Activated T-helper 1 cell treated with anti-CD3 and anti-CD28 coated beads, Interleukin-12 subunit alpha, Interleukin-12 subunit beta, Interleukin-2, Interleukin-4 antibody, amounts not matched to agents 30 ng/mL and 10 ng/mL and 1 ng/mL, durations not matched to agents 14 hours and 24 hours and 36 hours (primary cell): ENCODE results near the gene POLR2H. TPM values are rescaled to one million over a fixed set of nuclear protein-coding genes. Genes with fewer than 3 reads are reported as not detected.
A peak's percentile ranks its signal among the peaks of the same experiment; 100 is the strongest.

Experiments used
- DNase-seq: peaks from one replicate; pipeline ENCODE4 v3.0.0; 2021; ENCODE audit warnings: low spot score
- H3K27ac Mint-ChIP-seq: one replicate; pipeline ENCODE4 v1.8.0; 2021; ENCODE audit warnings: mild to moderate bottlenecking, mixed read lengths
- H3K27me3 Mint-ChIP-seq: one replicate; pipeline ENCODE4 v1.8.0; 2022; ENCODE audit warnings: mild to moderate bottlenecking, moderate library complexity, mixed read lengths; ENCODE audit not compliant: insufficient read depth
- H3K36me3 Mint-ChIP-seq: one replicate; pipeline ENCODE4 v1.8.0; 2021; ENCODE audit warnings: low read depth, mixed read lengths
- H3K4me1 Mint-ChIP-seq: one replicate; pipeline ENCODE4 v1.8.0; 2021; ENCODE audit warnings: low read depth, mixed read lengths
- H3K4me3 Mint-ChIP-seq: one replicate; pipeline ENCODE4 v1.8.0; 2021; ENCODE audit warnings: mild to moderate bottlenecking, moderate library complexity, mixed read lengths
- H3K9me3 Mint-ChIP-seq: one replicate; pipeline ENCODE4 v1.8.0; 2021; ENCODE audit warnings: mixed read lengths
- intact Hi-C: fragments of 100-400 bp; cut with micrococcal nuclease; formaldehyde crosslinking; loops from one replicate; pipeline ENCODE4 v1.15.1; 2024
- total RNA-seq: library from RNA; stranded (reverse); gene quantifications from 2 replicates; pipeline ENCODE4 v1.2.3, GENCODE V29; 2022

POLR2H gene
- total RNA-seq, 1 donor from 2014 or later, result 145 TPM

- no peak overlapping the region for H3K27ac Mint-ChIP-seq
- peaks cover 7% of the 10 kb centered on the region for H3K4me1 Mint-ChIP-seq
- H3K36me3 Mint-ChIP-seq, result peaks cover 19% of the 10 kb centered on the region
- H3K27me3 Mint-ChIP-seq, result peaks cover 33% of the 10 kb centered on the region
- intact Hi-C loops, result no loop called here
- H3K9me3 Mint-ChIP-seq, result no peaks in the 10 kb centered on the region
- no peak for DNase-seq
- H3K4me3 Mint-ChIP-seq, result no peak overlapping the region
These were observed 11.4 kb downstream of the POLR2H start for GRCh38 chr3:184372911-184373310.

GRCh38 chr3:184373422-184373821 lies 11.9 kb downstream of the POLR2H start:
- no peak for DNase-seq
- intact Hi-C loops, result no loop called here
- peaks cover 5% of the 10 kb centered on the region for H3K4me1 Mint-ChIP-seq
- H3K27me3 Mint-ChIP-seq, result peaks cover 38% of the 10 kb centered on the region
- peaks cover 15% of the 10 kb centered on the region for H3K36me3 Mint-ChIP-seq
- H3K27ac Mint-ChIP-seq, result no peak overlapping the region
- H3K9me3 Mint-ChIP-seq, result no peaks in the 10 kb centered on the region
- H3K4me3 Mint-ChIP-seq, result no peak overlapping the region

DNA sequence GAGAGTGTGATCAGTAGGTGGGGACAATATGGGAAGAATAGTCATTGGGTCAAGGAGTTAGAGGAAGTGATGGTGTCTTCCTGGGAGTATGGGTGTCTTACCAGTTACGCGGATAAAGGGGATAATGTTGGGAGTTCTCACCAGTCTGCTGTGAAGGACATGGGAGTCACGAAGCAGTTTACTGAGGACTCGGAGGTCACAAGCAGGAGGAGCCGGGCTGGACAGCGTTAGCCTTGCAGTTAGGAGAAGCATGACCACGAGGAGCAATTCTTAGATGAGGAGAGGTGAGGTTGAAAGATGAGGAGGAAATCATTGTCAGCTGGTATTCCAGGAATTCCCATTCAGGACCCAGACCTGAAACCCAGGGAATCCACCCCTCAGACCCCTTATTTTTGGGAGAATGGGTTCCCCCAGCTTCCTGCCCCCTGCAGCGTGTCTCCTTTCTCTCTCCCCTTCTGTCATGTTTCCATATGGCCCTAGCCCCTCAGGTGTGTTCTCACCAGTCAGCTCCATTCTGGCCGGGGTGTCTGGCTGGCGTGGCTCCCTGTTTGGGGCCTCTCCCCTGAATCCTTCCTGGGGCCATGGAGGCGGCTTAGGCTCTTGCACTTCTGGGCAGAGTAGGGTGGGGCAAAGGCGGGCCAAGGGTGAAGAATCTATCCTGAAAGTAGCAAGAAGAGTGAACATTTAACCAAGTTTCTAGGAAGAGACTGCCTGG lies 14.4 kb downstream of the POLR2H start:
- Mint-ChIP-seq H3K4me3 (no peak overlapping the region), H3K27ac (no peak overlapping the region), H3K4me1 (peaks cover 5% of the 10 kb centered on the region), H3K27me3 (peaks cover 52% of the 10 kb centered on the region), H3K9me3 (no peaks in the 10 kb centered on the region), H3K36me3 (no peaks in the 10 kb centered on the region)
- DNase-seq, result no peak
- intact Hi-C loops, result no loop called here

DNA sequence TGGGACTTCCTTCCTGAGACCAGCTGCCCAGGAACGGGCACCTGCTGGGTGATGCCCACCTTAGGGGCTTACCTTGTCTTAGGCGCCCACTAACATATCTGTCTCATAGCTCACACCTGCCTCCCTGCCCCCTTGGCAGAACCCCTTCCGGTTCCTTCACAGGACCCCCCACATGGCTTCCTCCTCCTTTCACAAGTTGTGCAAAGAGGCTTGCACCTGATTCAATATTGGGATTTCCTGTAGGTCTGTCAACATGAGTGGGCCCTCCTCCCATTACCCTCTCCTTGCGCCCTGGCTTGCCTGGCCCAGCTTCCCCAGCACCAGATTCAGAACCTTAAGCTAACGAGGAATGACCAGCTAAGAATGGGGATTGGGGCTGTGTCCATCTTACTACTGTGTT lies 15.9 kb downstream of the POLR2H start:
- H3K27me3 Mint-ChIP-seq, result peaks cover 66% of the 10 kb centered on the region

GRCh38 chr3:184377882-184378445 lies 16.5 kb downstream of the POLR2H start, which contains the start of gene THPO:
TSS of gene THPO (minus strand) at chr3:184378207. CDS start at chr3:184376259, 1,948 bp downstream.
- Mint-ChIP-seq H3K4me3 (peak within 1 kb of the TSS; percentile 40), H3K27me3 (peaks cover 70% of the 10 kb centered on the region), H3K9me3 (no peaks in the 10 kb centered on the region), H3K27ac (no peak within 1 kb of the TSS), H3K36me3 (no peaks in the 10 kb centered on the region), H3K4me1 (no peaks in the 10 kb centered on the region)
- intact Hi-C loops, result no loop called here
- DNase-seq, result no peak

More for the DNA sequence above, 15.9 kb downstream of the POLR2H start:
- intact Hi-C loops, result no loop called here
- Mint-ChIP-seq H3K9me3 (no peaks in the 10 kb centered on the region), H3K4me3 (no peak overlapping the region), H3K36me3 (no peaks in the 10 kb centered on the region), H3K4me1 (no peaks in the 10 kb centered on the region), H3K27ac (no peak overlapping the region)
- DNase-seq, result no peak

- H3K4me1 Mint-ChIP-seq, result no peaks in the 10 kb centered on the region
- H3K27ac Mint-ChIP-seq, result no peak overlapping the region
- no peak for DNase-seq
- peaks cover 71% of the 10 kb centered on the region for H3K27me3 Mint-ChIP-seq
- H3K9me3 Mint-ChIP-seq, result no peaks in the 10 kb centered on the region
- H3K4me3 Mint-ChIP-seq, result peak overlapping the region; percentile 40
- intact Hi-C loops, result no loop called here
- H3K36me3 Mint-ChIP-seq, result no peaks in the 10 kb centered on the region
These were observed 17.3 kb downstream of the POLR2H start for GRCh38 chr3:184378651-184379357.

GRCh38 chr3:184379358-184380184 lies 18.1 kb downstream of the POLR2H start, which contains the start of gene CHRD:
TSS of gene CHRD (plus strand) at chr3:184380054. CDS start at chr3:184380319, 265 bp downstream.
- Mint-ChIP-seq H3K9me3 (no peaks in the 10 kb centered on the region), H3K4me1 (no peaks in the 10 kb centered on the region), H3K27me3 (peaks cover 71% of the 10 kb centered on the region), H3K36me3 (no peaks in the 10 kb centered on the region), H3K27ac (no peak within 1 kb of the TSS), H3K4me3 (peak within 1 kb of the TSS; percentile 40)
- no peak for DNase-seq
- intact Hi-C loops, result no loop called here

GRCh38 chr3:184380185-184380626 lies 18.7 kb downstream of the POLR2H start:
- no peaks in the 10 kb centered on the region for H3K36me3 Mint-ChIP-seq
- H3K4me1 Mint-ChIP-seq, result no peaks in the 10 kb centered on the region
- H3K4me3 Mint-ChIP-seq, result no peak overlapping the region
- no peak for DNase-seq
- intact Hi-C loops, result no loop called here
- H3K9me3 Mint-ChIP-seq, result no peaks in the 10 kb centered on the region
- peaks cover 71% of the 10 kb centered on the region for H3K27me3 Mint-ChIP-seq
- H3K27ac Mint-ChIP-seq, result no peak overlapping the region

GRCh38 chr3:184380627-184381260 lies 19.2 kb downstream of the POLR2H start:
- H3K27ac Mint-ChIP-seq, result no peak overlapping the region
- H3K27me3 Mint-ChIP-seq, result peaks cover 69% of the 10 kb centered on the region
- no peaks in the 10 kb centered on the region for H3K36me3 Mint-ChIP-seq
- no peaks in the 10 kb centered on the region for H3K4me1 Mint-ChIP-seq
- no peak for DNase-seq
- intact Hi-C loops, result no loop called here
- peak overlapping the region; percentile 33 for H3K4me3 Mint-ChIP-seq
- H3K9me3 Mint-ChIP-seq, result no peaks in the 10 kb centered on the region

DNA sequence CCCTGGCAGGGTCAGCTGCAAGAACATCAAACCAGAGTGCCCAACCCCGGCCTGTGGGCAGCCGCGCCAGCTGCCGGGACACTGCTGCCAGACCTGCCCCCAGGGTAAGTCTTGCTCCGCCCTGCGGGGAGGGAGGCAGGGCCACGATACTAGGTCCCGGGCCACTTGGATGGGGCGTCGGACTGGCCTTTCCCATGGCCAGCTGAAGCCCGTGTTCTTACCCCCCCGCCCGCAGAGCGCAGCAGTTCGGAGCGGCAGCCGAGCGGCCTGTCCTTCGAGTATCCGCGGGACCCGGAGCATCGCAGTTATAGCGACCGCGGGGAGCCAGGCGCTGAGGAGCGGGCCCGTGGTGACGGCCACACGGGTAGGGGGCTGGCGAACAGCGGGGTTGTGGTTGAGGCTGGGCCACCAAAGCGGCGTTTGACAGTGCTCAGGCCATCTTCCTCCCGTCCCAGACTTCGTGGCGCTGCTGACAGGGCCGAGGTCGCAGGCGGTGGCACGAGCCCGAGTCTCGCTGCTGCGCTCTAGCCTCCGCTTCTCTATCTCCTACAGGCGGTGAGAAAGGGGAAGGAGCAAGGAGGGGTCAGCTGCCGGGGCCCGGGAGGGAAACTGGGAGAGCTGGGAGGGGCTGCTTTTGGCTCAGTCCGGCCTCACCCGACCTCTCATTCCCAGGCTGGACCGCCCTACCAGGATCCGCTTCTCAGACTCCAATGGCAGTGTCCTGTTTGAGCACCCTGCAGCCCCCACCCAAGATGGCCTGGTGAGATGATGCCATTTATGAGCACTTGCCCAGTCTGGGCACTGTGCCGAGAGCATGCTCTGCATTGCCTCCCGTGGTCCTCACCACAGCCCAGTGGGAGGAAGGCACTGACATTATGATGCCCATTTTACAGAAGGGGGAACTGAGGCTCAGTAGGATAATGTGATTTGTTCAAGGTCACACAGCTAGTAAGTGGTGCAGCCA lies 20.0 kb downstream of the POLR2H start:
- Mint-ChIP-seq H3K27ac (no peak overlapping the region), H3K9me3 (no peaks in the 10 kb centered on the region), H3K4me1 (no peaks in the 10 kb centered on the region), H3K4me3 (no peak overlapping the region), H3K36me3 (no peaks in the 10 kb centered on the region), H3K27me3 (peaks cover 65% of the 10 kb centered on the region)
- intact Hi-C loops, result no loop called here
- no peak for DNase-seq

- H3K4me1 Mint-ChIP-seq, result no peaks in the 10 kb centered on the region
- H3K9me3 Mint-ChIP-seq, result no peaks in the 10 kb centered on the region
- no peaks in the 10 kb centered on the region for H3K36me3 Mint-ChIP-seq
- H3K27ac Mint-ChIP-seq, result no peak overlapping the region
- no peak overlapping the region for H3K4me3 Mint-ChIP-seq
- H3K27me3 Mint-ChIP-seq, result peaks cover 56% of the 10 kb centered on the region
- intact Hi-C loops, result no loop called here
- DNase-seq, result no peak
These were observed 21.0 kb downstream of the POLR2H start for GRCh38 chr3:184382326-184383032.
